ENCODE results near the gene ARHGEF28.

Gene ARHGEF28

GRCh38 chr5:73619606-73620333 is 6.2 kb upstream of the ARHGEF28 start:
- no peak for DNase-seq

- no peak for DNase-seq
Measured at GRCh38 chr5:73620334-73620687, 5.7 kb upstream of the ARHGEF28 start.

GRCh38 chr5:73623060-73623459 is 2.9 kb upstream of the ARHGEF28 start:
- no peak for DNase-seq

GRCh38 chr5:73623901-73624404 is 2.0 kb upstream of the ARHGEF28 start:
- DNase-seq = no peak

- no peak for DNase-seq
Measured at GRCh38 chr5:73624888-73625287, 1.1 kb upstream of the ARHGEF28 start.

- DNase-seq = no peak
Measured at GRCh38 chr5:73625372-73625943, 538 bp upstream of the ARHGEF28 start.

GRCh38 chr5:73626814-73627313 is 868 bp downstream of the ARHGEF28 start:
- DNase-seq = no peak

- no peak for DNase-seq
Measured at GRCh38 chr5:73629456-73629855, 3.5 kb downstream of the ARHGEF28 start.

GRCh38 chr5:73630765-73631164 is 4.8 kb downstream of the ARHGEF28 start:
- no peak for DNase-seq

- DNase-seq = no peak
Measured at GRCh38 chr5:73631500-73631899, 5.5 kb downstream of the ARHGEF28 start.

GRCh38 chr5:73633060-73633459 is 7.1 kb downstream of the ARHGEF28 start:
- DNase-seq = no peak

- no peak for DNase-seq
Measured at GRCh38 chr5:73636408-73636807, 10.4 kb downstream of the ARHGEF28 start.

- DNase-seq = no peak
Measured at GRCh38 chr5:73637565-73637964, 11.6 kb downstream of the ARHGEF28 start.

GRCh38 chr5:73638344-73639095 is 12.5 kb downstream of the ARHGEF28 start:
- DNase-seq = no peak

- DNase-seq = no peak
Measured at GRCh38 chr5:73640861-73641320, 14.9 kb downstream of the ARHGEF28 start.

GRCh38 chr5:73641811-73642210 is 15.8 kb downstream of the ARHGEF28 start:
- no peak for DNase-seq

- DNase-seq = no peak
Measured at GRCh38 chr5:73642344-73642743, 16.3 kb downstream of the ARHGEF28 start.

GRCh38 chr5:73644385-73644963 is 18.5 kb downstream of the ARHGEF28 start:
- DNase-seq = no peak

GRCh38 chr5:73647721-73648120 is 21.7 kb downstream of the ARHGEF28 start:
- DNase-seq = no peak

GRCh38 chr5:73648515-73648914 is 22.5 kb downstream of the ARHGEF28 start:
- DNase-seq = no peak

- DNase-seq = no peak
Measured at GRCh38 chr5:73649926-73650325, 23.9 kb downstream of the ARHGEF28 start.

- no peak for DNase-seq
Measured at GRCh38 chr5:73652391-73652790, 26.4 kb downstream of the ARHGEF28 start.

GRCh38 chr5:73654171-73654811 is 28.3 kb downstream of the ARHGEF28 start:
- DNase-seq = no peak

Data from NCI-H187 (cell line).